Thyroid gland (tissue), 4 donors: ENCODE measurements around the gene DDC.

ENCODE experiments used
- POLR2A ChIP-seq, 2 donors: fragments of 450-650 bp; IDR thresholded peaks; one replicate each; pipeline ENCODE4 v1.6.1; 2017; ENCODE audit warnings: antibody characterized with exemption in 2 of 2, mild to moderate bottlenecking in 2 of 2, moderate library complexity in 1 of 2
- TF ChIP-seq, protein P1 (sequence below), 6 experiments: fragments of 200-600 bp in 3 of 6; fragments of 450-650 bp in 3 of 6; sonication (generic) in 3 of 6; IDR thresholded peaks; one replicate each; pipeline ENCODE4 v1.5.1; 2016 to 2019; ENCODE audit warnings: antibody characterized with exemption in 6 of 6, mild to moderate bottlenecking in 2 of 6, inconsistent platforms in 1 of 6, moderate library complexity in 1 of 6

DNA sequence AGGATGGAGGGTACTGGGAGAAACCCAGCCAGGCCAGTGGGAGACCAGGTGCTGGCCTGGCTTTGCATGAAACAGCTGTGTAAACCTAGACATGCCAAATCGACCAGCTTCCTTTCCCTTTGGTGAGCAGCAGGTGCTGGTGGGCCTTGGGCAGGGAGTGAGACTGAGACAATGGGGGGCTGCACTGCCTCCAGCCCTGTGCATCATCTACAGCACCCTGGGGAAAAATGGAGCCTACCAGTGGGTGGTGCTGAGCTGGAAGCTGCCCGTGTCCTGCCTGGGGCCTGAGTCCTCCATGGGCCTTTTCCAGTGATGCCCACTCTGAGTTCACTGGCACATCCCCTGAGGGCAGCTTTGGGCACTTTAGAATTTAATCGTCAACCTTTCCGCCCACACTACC is 19.2 kb upstream of the DDC start:
- TF ChIP-seq, protein P1, sequence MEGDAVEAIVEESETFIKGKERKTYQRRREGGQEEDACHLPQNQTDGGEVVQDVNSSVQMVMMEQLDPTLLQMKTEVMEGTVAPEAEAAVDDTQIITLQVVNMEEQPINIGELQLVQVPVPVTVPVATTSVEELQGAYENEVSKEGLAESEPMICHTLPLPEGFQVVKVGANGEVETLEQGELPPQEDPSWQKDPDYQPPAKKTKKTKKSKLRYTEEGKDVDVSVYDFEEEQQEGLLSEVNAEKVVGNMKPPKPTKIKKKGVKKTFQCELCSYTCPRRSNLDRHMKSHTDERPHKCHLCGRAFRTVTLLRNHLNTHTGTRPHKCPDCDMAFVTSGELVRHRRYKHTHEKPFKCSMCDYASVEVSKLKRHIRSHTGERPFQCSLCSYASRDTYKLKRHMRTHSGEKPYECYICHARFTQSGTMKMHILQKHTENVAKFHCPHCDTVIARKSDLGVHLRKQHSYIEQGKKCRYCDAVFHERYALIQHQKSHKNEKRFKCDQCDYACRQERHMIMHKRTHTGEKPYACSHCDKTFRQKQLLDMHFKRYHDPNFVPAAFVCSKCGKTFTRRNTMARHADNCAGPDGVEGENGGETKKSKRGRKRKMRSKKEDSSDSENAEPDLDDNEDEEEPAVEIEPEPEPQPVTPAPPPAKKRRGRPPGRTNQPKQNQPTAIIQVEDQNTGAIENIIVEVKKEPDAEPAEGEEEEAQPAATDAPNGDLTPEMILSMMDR (IDR thresholded peaks at IDR 0.05) = no peak
- no peak for TF ChIP-seq POLR2A (IDR thresholded peaks at IDR 0.05)
